ENCODE results near the gene DPYSL3. TPM values are rescaled to one million over a fixed set of nuclear protein-coding genes. Genes with fewer than 3 reads are reported as not detected.

Gene DPYSL3
- total and polyA plus RNA-seq, 4 donors: 0.35 to 3.6 (median 1.7) TPM

- no peaks in the 10 kb centered on the region for H3K4me1 ChIP-seq (ENCODE audit: control insufficient read depth in 4 of 4, insufficient read depth in 4 of 4, low read length in 3 of 4)
- no peak overlapping the region for H3K4me3 ChIP-seq (ENCODE audit: low read depth in 1 of 3, low read length in 3 of 3)
- no peaks in the 10 kb centered on the region for H3K9me3 ChIP-seq (ENCODE audit: control insufficient read depth in 4 of 4, low read length in 3 of 4)
- no peak for DNase-seq (ENCODE audit: low spot score)
- no peaks in the 10 kb centered on the region for H3K36me3 ChIP-seq (ENCODE audit: control insufficient read depth in 4 of 4, insufficient read depth in 3 of 4, low read depth in 1 of 4, low read length in 3 of 4)
- no peak for TF ChIP-seq CTCF (IDR thresholded peaks at IDR 0.05; ENCODE audit: low read depth, low read length, missing input control)
- 86% methylated on average over 1 of the region's 1 CpG for WGBS
- no peak overlapping the region for H3K27ac ChIP-seq (ENCODE audit: low read depth in 1 of 2, low read length in 2 of 2)
- no peaks in the 10 kb centered on the region for H3K27me3 ChIP-seq (ENCODE audit: control insufficient read depth in 4 of 4, insufficient read depth in 4 of 4, low read length in 3 of 4)
- H3K9ac ChIP-seq (ENCODE audit: low read depth in 1 of 2, low read length in 2 of 2): no peak overlapping the region
These were observed 105.2 kb downstream of the DPYSL3 start for GRCh38 chr5:147404706-147405105.

- Histone ChIP-seq H3K36me3 (ENCODE audit: control insufficient read depth in 4 of 4, insufficient read depth in 3 of 4, low read depth in 1 of 4, low read length in 3 of 4) (no peaks in the 10 kb centered on the region), H3K27me3 (ENCODE audit: control insufficient read depth in 4 of 4, insufficient read depth in 4 of 4, low read length in 3 of 4) (no peaks in the 10 kb centered on the region), H3K27ac (ENCODE audit: low read depth in 1 of 2, low read length in 2 of 2) (no peak overlapping the region), H3K9me3 (ENCODE audit: control insufficient read depth in 4 of 4, low read length in 3 of 4) (no peaks in the 10 kb centered on the region), H3K4me1 (ENCODE audit: control insufficient read depth in 4 of 4, insufficient read depth in 4 of 4, low read length in 3 of 4) (no peaks in the 10 kb centered on the region), H3K4me3 (ENCODE audit: low read depth in 1 of 3, low read length in 3 of 3) (no peak overlapping the region), H3K9ac (ENCODE audit: low read depth in 1 of 2, low read length in 2 of 2) (no peak overlapping the region)
- TF ChIP-seq HNF4A (conservative IDR thresholded peaks at IDR 0.05) (no peak), ATF3 (IDR thresholded peaks at IDR 0.05) (no peak), EGR1 (IDR thresholded peaks at IDR 0.05; ENCODE audit: low read depth in 2 of 2) (no peak), YY1 (IDR thresholded peaks at IDR 0.05) (no peak), GABPA (IDR thresholded peaks at IDR 0.05 in 1 of 2, conservative IDR thresholded peaks at IDR 0.05 in 1 of 2) (no peak), REST (IDR thresholded peaks at IDR 0.05) (no peak), JUND (IDR thresholded peaks at IDR 0.05) (no peak), CTCF (IDR thresholded peaks at IDR 0.05; ENCODE audit: low read depth, low read length, missing input control) (no peak), TAF1 (conservative IDR thresholded peaks at IDR 0.05) (no peak), MAX (IDR thresholded peaks at IDR 0.05) (no peak), FOXA2 (IDR thresholded peaks at IDR 0.05) (no peak), SP1 (IDR thresholded peaks at IDR 0.05) (no peak), RXRA (IDR thresholded peaks at IDR 0.05) (no peak), RAD21 (IDR thresholded peaks at IDR 0.05) (no peak), NR2F2 (IDR thresholded peaks at IDR 0.05) (no peak)
- DNase-seq (ENCODE audit: low spot score): no peak
- WGBS: 76% methylated on average over 15 of the region's 15 CpGs
These were observed 105.9 kb downstream of the DPYSL3 start for GRCh38 chr5:147403651-147404640.

All from liver (tissue), 9 donors.